ENCODE measurements around the gene CCDC178.

- TF ChIP-seq CTCF (conservative IDR thresholded peaks at IDR 0.05) (no peak), EZH2 (IDR thresholded peaks at IDR 0.05; ENCODE audit: low read depth) (no peak)
Measured at GRCh38 chr18:33282142-33282541, 158.4 kb downstream of the CCDC178 start.

All from PC-9 (cell line).